ENCODE results near the gene CABP1.
A peak's percentile ranks its signal among the peaks of the same experiment; 100 is the strongest.

Gene CABP1

GRCh38 chr12:120677765-120678473 lies 37.5 kb downstream of the CABP1 start:
- no peaks in the 10 kb centered on the region for H3K36me3 ChIP-seq (replicated peaks)
- H3K27ac ChIP-seq, result no peak overlapping the region
- H3K4me3 ChIP-seq (ENCODE audit: low read depth, low read length), result no peak overlapping the region
- DNase-seq, result peak; percentile 32
- no peaks in the 10 kb centered on the region for H3K27me3 ChIP-seq (replicated peaks)
- in situ Hi-C loops (cut with HindIII; ENCODE audit: low pct_ligation_motif_present, low sequenced_read_pairs), result no loop called here
- TF ChIP-seq, protein P1, sequence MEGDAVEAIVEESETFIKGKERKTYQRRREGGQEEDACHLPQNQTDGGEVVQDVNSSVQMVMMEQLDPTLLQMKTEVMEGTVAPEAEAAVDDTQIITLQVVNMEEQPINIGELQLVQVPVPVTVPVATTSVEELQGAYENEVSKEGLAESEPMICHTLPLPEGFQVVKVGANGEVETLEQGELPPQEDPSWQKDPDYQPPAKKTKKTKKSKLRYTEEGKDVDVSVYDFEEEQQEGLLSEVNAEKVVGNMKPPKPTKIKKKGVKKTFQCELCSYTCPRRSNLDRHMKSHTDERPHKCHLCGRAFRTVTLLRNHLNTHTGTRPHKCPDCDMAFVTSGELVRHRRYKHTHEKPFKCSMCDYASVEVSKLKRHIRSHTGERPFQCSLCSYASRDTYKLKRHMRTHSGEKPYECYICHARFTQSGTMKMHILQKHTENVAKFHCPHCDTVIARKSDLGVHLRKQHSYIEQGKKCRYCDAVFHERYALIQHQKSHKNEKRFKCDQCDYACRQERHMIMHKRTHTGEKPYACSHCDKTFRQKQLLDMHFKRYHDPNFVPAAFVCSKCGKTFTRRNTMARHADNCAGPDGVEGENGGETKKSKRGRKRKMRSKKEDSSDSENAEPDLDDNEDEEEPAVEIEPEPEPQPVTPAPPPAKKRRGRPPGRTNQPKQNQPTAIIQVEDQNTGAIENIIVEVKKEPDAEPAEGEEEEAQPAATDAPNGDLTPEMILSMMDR (IDR thresholded peaks at IDR 0.05; ENCODE audit: low read depth, low read length, missing control alignments), result no peak

DNA sequence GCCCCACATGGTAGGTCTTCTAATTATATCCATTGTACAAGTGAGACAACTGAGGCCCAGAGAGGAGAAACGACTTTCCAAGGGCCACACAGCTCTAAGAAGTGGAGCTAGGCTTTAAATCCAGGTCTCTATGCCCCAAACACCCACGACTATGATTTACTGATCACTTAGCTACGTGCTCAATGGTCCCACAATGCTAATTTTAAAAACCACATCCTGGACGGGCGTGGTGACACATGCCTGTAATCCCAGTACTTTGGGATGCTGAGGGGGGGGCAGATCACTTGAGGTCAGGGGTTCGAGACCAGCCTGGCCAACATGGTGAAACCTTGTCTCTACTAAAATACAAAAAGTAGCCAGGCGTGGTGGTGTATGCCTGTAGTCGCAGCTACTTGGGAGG lies 38.1 kb downstream of the CABP1 start:
- TF ChIP-seq, protein P1 (IDR thresholded peaks at IDR 0.05; ENCODE audit: low read depth, low read length, missing control alignments), result no peak
- in situ Hi-C loops (cut with HindIII; ENCODE audit: low pct_ligation_motif_present, low sequenced_read_pairs), result no loop called here
- H3K36me3 ChIP-seq (replicated peaks), result no peaks in the 10 kb centered on the region
- no peaks in the 10 kb centered on the region for H3K27me3 ChIP-seq (replicated peaks)
- no peak overlapping the region for H3K27ac ChIP-seq
- H3K4me3 ChIP-seq (ENCODE audit: low read depth, low read length), result no peak overlapping the region
- no peak for DNase-seq

GRCh38 chr12:120680165-120680738 lies 39.8 kb downstream of the CABP1 start:
- H3K27ac ChIP-seq, result no peak overlapping the region
- DNase-seq, result no peak
- in situ Hi-C loops (cut with HindIII; ENCODE audit: low pct_ligation_motif_present, low sequenced_read_pairs), result no loop called here
- no peak overlapping the region for H3K4me3 ChIP-seq (ENCODE audit: low read depth, low read length)
- H3K27me3 ChIP-seq (replicated peaks), result no peaks in the 10 kb centered on the region
- H3K36me3 ChIP-seq (replicated peaks), result no peaks in the 10 kb centered on the region
- TF ChIP-seq, protein P1 (IDR thresholded peaks at IDR 0.05; ENCODE audit: low read depth, low read length, missing control alignments), result no peak

DNA sequence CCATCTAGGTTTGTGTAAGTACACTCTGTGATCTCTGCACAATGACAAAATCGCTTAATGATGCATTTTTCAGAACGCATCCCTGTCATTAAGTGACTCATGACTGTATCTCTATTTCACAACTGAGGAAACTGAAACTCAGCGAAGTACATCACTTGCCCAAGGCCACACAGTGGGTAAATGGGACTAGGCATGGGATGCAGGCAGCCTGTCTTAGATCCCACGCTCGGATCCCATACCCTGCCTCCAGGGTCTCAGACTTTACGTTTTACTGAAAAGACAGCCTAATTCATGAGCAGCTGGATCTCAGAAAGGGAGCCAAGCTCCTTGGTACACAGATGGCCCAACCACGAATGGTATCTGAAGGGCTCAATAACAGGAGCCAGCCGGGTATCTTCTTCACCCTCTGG lies 44.1 kb downstream of the CABP1 start:
- H3K36me3 ChIP-seq (replicated peaks), result no peaks in the 10 kb centered on the region
- no peak overlapping the region for H3K27ac ChIP-seq
- in situ Hi-C loops (cut with HindIII; ENCODE audit: low pct_ligation_motif_present, low sequenced_read_pairs), result no loop called here
- peak; percentile 12 for DNase-seq
- no peak overlapping the region for H3K4me3 ChIP-seq (ENCODE audit: low read depth, low read length)
- TF ChIP-seq, protein P1 (IDR thresholded peaks at IDR 0.05; ENCODE audit: low read depth, low read length, missing control alignments), result no peak
- H3K27me3 ChIP-seq (replicated peaks), result no peaks in the 10 kb centered on the region

DNA sequence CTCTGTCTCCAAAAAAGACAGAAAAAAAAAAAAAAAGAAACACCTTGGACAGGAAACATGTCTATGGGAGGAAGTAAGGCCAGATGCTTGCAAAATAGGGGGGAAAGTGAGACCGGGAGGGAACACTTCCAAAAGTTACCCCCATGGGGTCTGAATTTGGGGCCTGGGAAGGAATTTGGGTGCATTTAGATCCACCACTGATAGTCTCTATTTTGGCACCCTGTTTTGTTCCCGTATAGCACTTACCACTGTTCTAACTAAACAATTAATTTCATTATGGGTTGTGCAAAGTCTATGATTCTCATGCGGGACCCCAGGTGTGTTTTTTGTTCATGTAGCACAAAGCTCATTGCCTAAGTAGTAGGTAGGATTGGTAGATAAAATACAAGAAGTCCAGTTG lies 45.1 kb downstream of the CABP1 start:
- TF ChIP-seq, protein P1 (IDR thresholded peaks at IDR 0.05; ENCODE audit: low read depth, low read length, missing control alignments), result no peak
- in situ Hi-C loops (cut with HindIII; ENCODE audit: low pct_ligation_motif_present, low sequenced_read_pairs), result no loop called here
- DNase-seq, result no peak
- H3K27me3 ChIP-seq (replicated peaks), result no peaks in the 10 kb centered on the region
- no peak overlapping the region for H3K27ac ChIP-seq
- no peak overlapping the region for H3K4me3 ChIP-seq (ENCODE audit: low read depth, low read length)
- no peaks in the 10 kb centered on the region for H3K36me3 ChIP-seq (replicated peaks)

All from brain microvascular endothelial cell (primary cell).